NCI-H2107 treated with DMSO at 0.1 percent for 48 hours (cell line): ENCODE measurements around the gene SPTBN4.
"Not testable (repeated sequence)": the region's sequence is repeated elsewhere in the genome, so short reads cannot be mapped to it uniquely, and the experiment has no call there.

ENCODE experiments used
- DNase-seq: peaks from one replicate; lab custom pipeline; 2025; ENCODE audit not compliant: unreplicated experiment; lab: John Stamatoyannopoulos, UW

SPTBN4 gene

DNA sequence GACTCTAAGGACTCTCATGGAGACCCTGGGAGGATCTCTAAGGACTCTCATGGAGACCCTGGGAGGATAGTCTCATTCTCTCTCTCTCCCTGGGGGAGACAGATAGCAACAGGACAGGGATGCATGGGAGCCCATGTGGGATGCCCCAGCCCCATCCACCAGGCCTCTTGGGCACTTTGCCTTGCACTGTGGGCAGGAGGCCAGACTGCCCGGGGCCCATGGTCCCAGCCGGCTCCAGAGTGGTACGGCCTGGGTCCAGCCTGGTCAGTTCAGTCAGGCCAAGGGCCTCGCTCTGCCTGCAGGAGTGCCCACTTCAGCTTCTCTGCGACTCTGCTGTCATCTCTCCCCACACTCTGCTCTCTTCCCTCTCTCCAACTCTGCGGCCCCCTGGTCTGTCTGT, 61.3 kb downstream of the SPTBN4 start:
- no peak for DNase-seq

GRCh38 chr19:40528533-40529092, 61.8 kb downstream of the SPTBN4 start:
- no peak for DNase-seq

DNA sequence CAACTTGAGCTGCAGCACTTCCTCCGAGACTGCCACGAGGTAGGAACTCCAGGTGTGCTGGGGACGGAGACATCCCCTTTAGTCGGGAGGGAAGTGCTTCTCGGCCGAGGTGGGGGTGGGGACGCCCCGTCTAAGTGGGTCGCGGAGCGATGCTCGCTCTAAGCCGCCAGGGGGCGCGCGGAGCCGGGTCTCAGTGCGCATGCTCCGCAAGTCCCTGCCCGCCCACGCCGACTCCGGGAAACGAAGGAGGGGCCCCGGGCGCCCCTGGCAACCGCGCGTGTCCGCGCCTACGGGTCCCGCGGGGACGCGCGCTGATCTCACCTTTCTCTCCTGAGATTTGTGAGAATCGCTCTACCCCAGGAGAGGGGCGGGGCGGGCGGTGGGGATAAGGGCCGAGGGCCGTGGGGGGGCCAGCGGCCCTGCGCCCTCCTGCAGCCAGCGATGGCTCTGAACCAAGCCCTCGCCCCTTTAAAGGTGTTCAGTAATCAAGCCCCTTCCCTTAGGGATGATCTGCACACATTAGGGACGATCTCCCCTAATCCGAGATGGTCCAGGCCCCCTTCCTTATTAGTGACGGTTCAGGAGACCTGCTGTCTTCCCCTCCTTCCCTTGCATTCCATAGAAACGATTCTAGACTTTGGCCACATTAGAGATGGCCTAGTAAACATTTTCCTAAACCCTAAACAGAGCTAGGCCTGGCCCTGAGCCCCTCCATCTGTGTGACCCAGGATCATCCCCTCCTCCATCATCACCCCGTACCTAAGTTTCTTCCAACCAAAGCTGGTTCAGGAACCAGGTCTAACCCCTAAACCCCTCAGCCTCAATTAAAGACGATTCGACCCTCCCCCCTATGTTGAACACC, 62.5 kb downstream of the SPTBN4 start:
- peak; percentile 38 for DNase-seq

- no peak for DNase-seq
These were observed 63.5 kb downstream of the SPTBN4 start for GRCh38 chr19:40530091-40530901.

GRCh38 chr19:40533508-40533907, 66.7 kb downstream of the SPTBN4 start:
- DNase-seq: no peak

DNA sequence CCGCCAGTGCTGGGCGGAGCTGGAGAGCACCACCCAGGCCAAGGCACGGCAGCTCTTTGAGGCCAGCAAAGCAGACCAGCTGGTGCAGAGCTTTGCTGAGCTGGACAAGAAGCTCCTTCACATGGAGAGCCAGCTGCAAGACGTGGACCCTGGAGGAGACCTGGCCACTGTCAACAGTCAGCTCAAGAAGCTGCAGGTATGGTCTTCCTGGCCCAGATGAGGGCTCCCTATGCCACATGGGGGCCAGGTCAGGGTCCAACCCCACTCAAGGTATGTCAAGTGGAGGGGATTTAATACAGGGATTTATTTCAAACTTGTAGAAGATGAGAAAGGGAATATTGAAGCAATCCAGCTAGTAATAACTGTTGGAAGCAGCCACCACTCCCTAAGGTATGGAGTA, 67.3 kb downstream of the SPTBN4 start:
- DNase-seq: no peak

- no peak for DNase-seq
These were observed 72.3 kb downstream of the SPTBN4 start for GRCh38 chr19:40539070-40539469.

DNA sequence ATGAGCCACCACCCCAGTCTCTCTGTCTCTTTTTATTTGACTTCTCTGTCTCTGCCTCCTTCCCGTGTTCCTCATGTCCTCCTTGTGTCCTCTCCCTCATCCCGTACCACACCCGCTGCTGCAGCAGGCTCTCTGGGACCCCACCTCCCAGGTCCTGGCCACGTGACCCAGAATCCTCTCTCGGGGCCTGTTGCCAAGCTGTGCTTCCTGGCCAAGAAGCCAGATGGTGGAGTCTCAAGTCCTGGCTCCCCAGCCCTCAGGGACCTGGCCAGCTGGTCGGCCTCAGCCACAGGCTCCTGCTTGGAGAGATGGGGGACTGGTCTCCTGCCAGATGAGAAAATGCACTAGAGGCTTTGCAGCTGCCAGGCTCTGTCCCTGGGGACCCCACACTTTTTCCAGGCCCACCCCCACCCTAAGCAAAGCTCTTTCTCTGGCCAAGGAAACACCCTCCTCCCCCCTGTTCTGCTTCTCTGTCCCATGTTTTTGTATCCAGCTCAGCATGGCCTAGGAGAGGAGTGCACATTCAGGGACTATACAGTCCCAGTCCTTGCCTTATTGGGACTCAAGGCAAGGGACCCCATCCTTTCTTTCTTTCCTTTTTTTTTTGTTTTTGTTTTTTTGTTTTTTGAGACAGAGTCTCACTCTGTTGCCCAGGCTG, 75.5 kb downstream of the SPTBN4 start:
- DNase-seq: no peak

GRCh38 chr19:40543029-40543597, 76.3 kb downstream of the SPTBN4 start:
- no peak for DNase-seq

DNA sequence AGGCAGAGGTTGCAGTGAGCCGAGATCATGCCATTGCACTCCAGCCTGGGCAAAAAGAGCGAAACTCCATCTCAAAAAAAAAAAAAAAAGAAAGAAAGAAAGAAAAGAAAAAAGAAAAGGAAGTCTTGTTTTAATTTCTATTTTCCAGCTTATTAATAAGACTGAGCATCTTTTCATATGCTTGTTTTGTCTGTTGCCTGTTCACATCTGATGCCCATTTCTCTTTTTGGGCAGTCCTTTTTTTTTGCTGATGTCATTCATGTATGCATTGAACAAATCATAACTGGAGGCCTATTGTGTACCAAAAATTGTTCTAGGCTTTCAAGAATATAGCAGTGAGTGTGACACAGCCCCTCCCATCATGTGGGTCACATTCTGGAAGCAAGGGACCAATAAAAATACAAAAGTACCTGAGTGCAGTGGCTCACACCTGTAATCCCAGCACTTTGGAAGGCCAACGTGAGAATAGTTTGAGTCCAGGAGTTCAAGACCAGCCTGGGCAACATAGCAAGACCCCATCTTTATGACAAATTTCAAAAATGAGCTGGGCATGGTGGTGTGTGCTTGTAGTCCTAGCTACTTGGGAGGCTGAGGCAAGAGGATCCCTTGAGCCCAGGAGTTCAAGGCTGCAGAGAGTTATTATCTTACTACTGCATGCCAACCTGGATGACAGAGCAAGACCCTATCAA, 79.5 kb downstream of the SPTBN4 start:
- not testable (repeated sequence) for DNase-seq

- not testable (repeated sequence) for DNase-seq
These were observed 80.4 kb downstream of the SPTBN4 start for GRCh38 chr19:40547190-40547589.

- no peak for DNase-seq
These were observed 81.0 kb downstream of the SPTBN4 start for GRCh38 chr19:40547836-40548235.

DNA sequence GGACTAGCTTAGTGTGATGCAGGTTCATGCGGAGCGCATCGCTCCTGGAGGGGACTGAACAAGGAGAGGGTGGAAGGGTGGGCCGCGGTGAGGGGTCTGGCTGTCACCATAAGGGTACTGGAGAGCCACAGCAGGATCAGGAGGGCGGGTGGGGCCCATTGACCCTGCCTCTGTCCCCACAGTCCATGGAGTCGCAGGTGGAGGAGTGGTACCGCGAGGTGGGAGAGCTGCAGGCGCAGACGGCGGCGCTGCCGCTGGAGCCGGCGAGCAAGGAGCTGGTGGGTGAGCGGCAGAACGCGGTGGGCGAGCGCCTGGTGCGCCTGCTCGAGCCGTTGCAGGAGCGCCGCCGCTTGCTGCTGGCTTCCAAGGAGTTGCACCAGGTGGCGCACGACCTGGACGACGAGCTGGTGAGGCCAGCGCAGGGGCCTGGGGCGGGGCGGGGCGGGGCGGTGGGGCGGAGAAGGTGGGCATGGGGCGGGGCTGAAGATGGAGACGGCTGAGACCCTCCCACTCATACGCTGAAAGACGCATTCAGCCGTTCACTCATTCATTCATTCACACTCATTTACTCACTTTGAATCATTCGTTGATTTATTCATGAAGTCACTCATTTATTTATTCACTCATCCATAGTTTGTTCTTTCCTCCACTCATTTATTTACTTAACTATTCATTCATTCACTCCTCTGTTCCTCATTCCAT, 82.4 kb downstream of the SPTBN4 start:
- DNase-seq: no peak

DNA sequence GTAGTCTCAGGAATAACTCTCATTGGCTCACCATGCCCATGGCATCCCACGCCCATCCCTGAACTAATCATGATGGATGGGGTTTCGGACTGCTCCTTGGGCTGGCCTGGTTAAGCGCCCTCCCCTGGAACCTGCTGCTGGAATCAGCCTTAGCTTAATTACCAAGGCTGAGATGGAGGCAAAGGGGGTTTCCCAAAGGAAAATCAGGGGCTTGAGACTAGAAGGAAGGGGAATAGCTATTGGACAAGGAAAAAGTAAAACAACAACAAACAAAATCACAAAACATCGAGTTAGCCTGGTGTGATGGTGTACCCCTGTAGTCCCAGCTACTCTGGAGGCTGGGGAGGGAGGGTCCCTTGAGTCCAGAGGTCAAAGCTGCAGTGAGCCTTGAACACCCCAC, 84.2 kb downstream of the SPTBN4 start:
- DNase-seq: no peak

DNA sequence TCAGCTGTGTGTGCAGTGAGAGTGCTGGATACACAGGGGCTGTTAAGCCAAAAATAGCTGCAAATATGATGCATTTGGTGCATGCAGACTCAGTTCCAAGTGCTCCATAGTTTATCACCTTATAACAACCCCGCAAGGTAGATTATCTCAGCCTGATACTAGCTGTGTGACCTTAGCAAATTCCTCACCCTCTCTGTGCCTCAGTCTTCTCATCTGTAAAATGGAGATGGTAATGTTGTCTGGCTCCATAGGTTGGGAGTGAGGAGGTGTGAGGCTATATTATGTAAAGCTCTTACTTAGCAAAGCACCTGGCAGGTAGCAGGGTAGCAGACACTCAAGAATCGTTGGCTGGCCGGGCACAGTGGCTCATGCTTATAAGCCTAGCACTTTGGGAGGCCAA, 86.0 kb downstream of the SPTBN4 start:
- DNase-seq: no peak

DNA sequence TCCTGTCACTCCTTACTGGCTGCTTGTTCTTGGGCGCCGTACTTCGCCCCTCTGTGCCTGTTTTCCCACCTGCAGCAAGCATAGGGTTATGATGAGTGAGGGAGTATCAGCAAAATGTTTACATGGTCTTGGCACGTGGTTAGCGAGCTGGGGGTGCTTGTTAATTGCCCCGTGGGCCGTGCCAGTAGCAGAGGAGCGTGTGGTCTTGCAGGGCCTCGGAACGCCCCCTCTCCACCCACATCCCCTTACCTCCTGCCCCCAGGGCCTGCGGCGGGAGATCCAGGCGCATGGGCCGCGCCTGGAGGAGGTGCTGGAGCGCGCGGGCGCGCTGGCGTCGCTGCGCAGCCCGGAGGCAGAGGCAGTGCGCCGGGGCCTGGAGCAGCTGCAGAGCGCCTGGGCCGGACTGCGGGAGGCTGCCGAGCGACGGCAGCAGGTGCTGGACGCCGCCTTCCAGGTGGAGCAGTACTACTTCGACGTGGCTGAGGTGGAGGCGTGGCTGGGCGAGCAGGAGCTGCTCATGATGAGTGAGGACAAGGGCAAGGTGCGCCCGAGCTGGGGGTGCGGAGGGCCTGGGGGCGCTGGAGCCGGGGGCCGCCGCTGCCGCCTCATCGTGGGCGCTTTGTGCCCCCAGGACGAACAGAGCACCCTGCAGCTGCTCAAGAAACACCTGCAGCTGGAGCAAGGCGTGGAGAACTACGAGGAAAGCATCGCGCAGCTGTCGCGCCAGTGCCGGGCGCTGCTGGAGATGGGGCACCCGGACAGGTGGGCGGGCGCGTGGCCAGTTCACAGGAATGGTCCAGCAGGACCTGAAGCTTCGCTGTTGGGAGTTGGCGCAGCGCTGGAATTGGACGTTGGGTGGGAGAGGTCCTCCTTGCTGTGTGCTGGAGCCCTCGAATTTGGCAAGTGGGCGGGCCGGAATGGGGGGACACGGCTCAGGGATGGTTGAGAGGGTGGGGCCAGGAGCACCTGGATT, 87.4 kb downstream of the SPTBN4 start:
- DNase-seq: no peak

GRCh38 chr19:40555978-40556689, 89.3 kb downstream of the SPTBN4 start:
- DNase-seq: no peak

DNA sequence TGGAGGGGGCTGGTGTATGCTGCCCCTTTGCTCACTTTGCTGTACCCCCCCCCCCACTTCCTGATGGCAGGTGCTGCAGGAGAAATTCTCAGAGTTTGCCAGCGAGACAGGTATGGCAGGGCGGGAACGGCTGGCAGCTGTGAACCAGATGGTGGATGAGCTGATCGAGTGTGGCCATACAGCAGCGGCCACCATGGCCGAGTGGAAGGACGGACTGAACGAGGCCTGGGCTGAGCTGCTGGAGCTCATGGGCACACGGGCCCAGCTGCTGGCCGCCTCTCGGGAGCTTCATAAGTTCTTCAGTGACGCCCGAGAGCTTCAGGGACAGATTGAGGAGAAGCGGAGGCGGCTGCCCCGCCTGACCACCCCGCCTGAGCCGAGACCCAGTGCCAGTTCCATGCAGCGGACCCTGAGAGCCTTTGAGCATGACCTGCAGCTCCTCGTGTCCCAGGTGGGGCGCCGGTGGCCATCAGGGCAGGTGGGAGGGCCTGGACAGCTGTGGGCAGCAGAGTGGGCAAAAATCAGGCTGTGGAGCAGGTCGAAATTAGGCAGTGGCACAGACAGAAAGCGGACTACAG, 90.2 kb downstream of the SPTBN4 start:
- no peak for DNase-seq
